Hepatocyte (in vitro differentiated cells): Measurements from ENCODE around the gene PDLIM4. TPM values are rescaled to one million over a fixed set of nuclear protein-coding genes. Genes with fewer than 3 reads are reported as not detected.

Source experiments
- DNase-seq: peaks from one replicate; pipeline ENCODE4 v3.0.0-alpha.2; 2016; ENCODE audit warnings: low spot score
- H2AFZ ChIP-seq: fragments of 200-600 bp; sonication (generic); 2 replicates; pipeline ENCODE4 v1.6.0; 2016; ENCODE audit warnings: antibody characterized with exemption, mild to moderate bottlenecking
- H3K27ac ChIP-seq: fragments of 200-600 bp; sonication (generic); 2 replicates; pipeline ENCODE4 v1.5.1; 2016; ENCODE audit warnings: mild to moderate bottlenecking
- H3K27me3 ChIP-seq: fragments of 200-600 bp; sonication (generic); 2 replicates; pipeline ENCODE4 v1.6.1; 2016
- H3K36me3 ChIP-seq: fragments of 200-600 bp; sonication (generic); replicated peaks from 2 replicates; pipeline ENCODE4 v1.5.1; 2016; ENCODE audit warnings: low read depth; ENCODE audit not compliant: insufficient read depth
- H3K4me1 ChIP-seq: fragments of 200-600 bp; sonication (generic); 2 replicates; pipeline ENCODE4 v1.5.1; 2016; ENCODE audit warnings: mild to moderate bottlenecking, moderate library complexity; ENCODE audit not compliant: insufficient read depth
- H3K4me2 ChIP-seq: fragments of 200-600 bp; sonication (generic); 2 replicates; pipeline ENCODE4 v1.6.0; 2016
- H3K4me3 ChIP-seq: fragments of 200-600 bp; sonication (generic); 2 replicates; pipeline ENCODE4 v1.5.1; 2016; ENCODE audit warnings: mild to moderate bottlenecking
- H3K79me2 ChIP-seq: fragments of 200-600 bp; sonication (generic); 2 replicates; pipeline ENCODE4 v1.6.0; 2017; ENCODE audit warnings: mild to moderate bottlenecking
- H3K9me2 ChIP-seq: fragments of 200-600 bp; sonication (generic); replicated peaks from 2 replicates; pipeline ENCODE4 v1.6.0; 2017; ENCODE audit warnings: mild to moderate bottlenecking; ENCODE audit not compliant: insufficient read depth
- H3K9me3 ChIP-seq: fragments of 200-600 bp; sonication (generic); 2 replicates; pipeline ENCODE4 v1.5.1; 2016; ENCODE audit warnings: low read depth, mild to moderate bottlenecking
- H4K20me1 ChIP-seq: fragments of 200-600 bp; sonication (generic); 2 replicates; pipeline ENCODE4 v1.6.0; 2016; ENCODE audit warnings: mild to moderate bottlenecking; ENCODE audit not compliant: insufficient read depth, poor library complexity, severe bottlenecking
- CTCF ChIP-seq: fragments of 200-600 bp; sonication (generic); IDR thresholded peaks from 2 replicates; pipeline ENCODE4 v1.5.1; 2016; ENCODE audit warnings: antibody characterized with exemption, mild to moderate bottlenecking; ENCODE audit not compliant: poor library complexity
- EZH2 ChIP-seq: fragments of 200-600 bp; sonication (generic); IDR thresholded peaks from 2 replicates; pipeline ENCODE4 v1.6.1; 2016; ENCODE audit warnings: antibody characterized with exemption, mild to moderate bottlenecking, borderline replicate concordance
- EZH2phosphoT487 ChIP-seq: fragments of 200-600 bp; sonication (generic); IDR thresholded peaks from one replicate; pipeline ENCODE4 v1.6.1; 2018; ENCODE audit warnings: antibody characterized with exemption, mild to moderate bottlenecking, low read depth, moderate library complexity; ENCODE audit not compliant: unreplicated experiment, severe bottlenecking
- WGBS: methylation state at CpG from one replicate; pipeline ENCODE4 v1.1.6; 2016; ENCODE audit warnings: low lambda C conversion rate; ENCODE audit errors: missing lambda C conversion rate; 5-methylcytosine and 5-hydroxymethylcytosine counted together
- polyA plus RNA-seq: library from polyadenylated mRNA; unstranded; fragments of >200 nt; fragmentation: Nextera tagmentation; extraction: Ambion mirVana; gene quantifications from 2 replicates; pipeline ENCODE4 v1.2.1, GENCODE V29; 2016
- total RNA-seq: library from RNA; depleted of rRNA; stranded (reverse); fragments of >200 nt; gene quantifications from 2 replicates; pipeline ENCODE4 v1.2.3, GENCODE V29; 2014

PDLIM4 gene
- total and polyA plus RNA-seq, 2 experiments from 2014 or later = 16.4 to 102 TPM

DNA sequence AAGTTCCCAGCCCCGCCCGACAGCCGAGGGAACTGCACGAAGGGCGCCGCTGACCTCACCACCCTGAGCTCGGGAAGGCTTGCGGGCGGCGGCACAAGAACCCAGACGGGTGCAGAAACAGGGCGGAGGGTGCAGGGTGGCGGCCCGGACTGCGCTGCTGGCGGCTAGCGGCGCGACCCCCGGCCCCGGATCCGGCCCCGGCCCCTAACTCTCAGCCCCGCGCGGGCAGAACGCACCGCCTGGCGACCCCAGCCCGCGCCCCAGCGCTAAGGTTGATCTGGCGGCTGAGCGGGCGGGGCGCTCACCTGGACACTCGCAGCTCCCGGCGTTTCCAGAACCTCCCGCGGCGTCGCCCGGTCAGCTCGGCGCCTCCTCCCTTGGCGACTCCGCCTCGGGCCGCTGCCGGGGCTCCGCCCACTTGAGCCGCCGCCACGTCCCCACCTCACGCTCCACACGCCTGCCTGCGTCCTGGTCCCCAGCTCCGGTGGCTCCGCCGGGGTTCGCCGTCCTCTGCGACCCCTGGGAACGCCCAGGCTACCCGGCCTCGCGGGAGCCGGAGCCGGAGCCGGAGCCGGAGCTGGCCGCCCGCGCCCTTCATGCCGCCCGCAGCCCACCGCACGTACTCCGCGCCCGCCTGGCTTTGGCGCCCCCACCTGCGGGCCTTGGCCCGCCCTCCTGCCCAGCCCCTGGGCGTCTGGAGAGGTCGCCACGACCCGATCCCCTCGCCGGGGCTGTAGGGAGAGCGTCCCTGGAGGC, 29.8 kb upstream of the PDLIM4 start, which contains the start of gene P4HA2:
P4HA2 (minus strand) TSS at position 369 of the 756 bp plus-strand sequence. CDS start 9,227 bp downstream, outside the sequence.
- Histone ChIP-seq H3K36me3 (no peaks in the 10 kb centered on the region), H4K20me1 (no peaks in the 10 kb centered on the region), H3K4me2 (peak within 1 kb of the TSS; percentile 90), H2AFZ (peak within 1 kb of the TSS; percentile 96), H3K79me2 (peaks cover 26% of the 10 kb centered on the region), H3K9me3 (no peaks in the 10 kb centered on the region), H3K27ac (peak within 1 kb of the TSS; percentile 84), H3K4me3 (peak within 1 kb of the TSS; percentile 59), H3K4me1 (peaks cover 21% of the 10 kb centered on the region), H3K27me3 (no peaks in the 10 kb centered on the region), H3K9me2 (no peaks in the 10 kb centered on the region)
- 1% methylated on average over 65 of the region's 92 CpGs for WGBS
- DNase-seq = peak; percentile 92
- TF ChIP-seq CTCF = peak; percentile 12
- TF ChIP-seq EZH2phosphoT487 = no peak
- no peak for TF ChIP-seq EZH2

- Histone ChIP-seq H4K20me1 (no peaks in the 10 kb centered on the region), H3K4me2 (peak overlapping the region; percentile 90), H3K9me3 (no peaks in the 10 kb centered on the region), H2AFZ (peak overlapping the region; percentile 96), H3K4me3 (peak overlapping the region; percentile 59), H3K36me3 (no peaks in the 10 kb centered on the region), H3K27ac (peak overlapping the region; percentile 84), H3K79me2 (peaks cover 18% of the 10 kb centered on the region), H3K4me1 (peaks cover 21% of the 10 kb centered on the region), H3K9me2 (no peaks in the 10 kb centered on the region), H3K27me3 (no peaks in the 10 kb centered on the region)
- DNase-seq = peak; percentile 14
- TF ChIP-seq CTCF (no peak), EZH2 (no peak), EZH2phosphoT487 (no peak)
- 72% methylated on average over 24 of the region's 27 CpGs for WGBS
Measured at GRCh38 chr5:132228241-132229035, 29.1 kb upstream of the PDLIM4 start.

- H3K27ac ChIP-seq = no peak overlapping the region
- H3K9me3 ChIP-seq = no peaks in the 10 kb centered on the region
- H4K20me1 ChIP-seq = no peaks in the 10 kb centered on the region
- no peaks in the 10 kb centered on the region for H3K9me2 ChIP-seq
- TF ChIP-seq EZH2 = no peak
- no peak for TF ChIP-seq CTCF
- TF ChIP-seq EZH2phosphoT487 = no peak
- peaks cover 11% of the 10 kb centered on the region for H3K79me2 ChIP-seq
- no peak overlapping the region for H2AFZ ChIP-seq
- H3K4me2 ChIP-seq = no peak overlapping the region
- no peak overlapping the region for H3K4me3 ChIP-seq
- 95% methylated on average over 5 of the region's 5 CpGs for WGBS
- H3K4me1 ChIP-seq = peaks cover 21% of the 10 kb centered on the region
- no peak for DNase-seq
- H3K27me3 ChIP-seq = no peaks in the 10 kb centered on the region
- no peaks in the 10 kb centered on the region for H3K36me3 ChIP-seq
Measured at GRCh38 chr5:132229236-132229635, 28.3 kb upstream of the PDLIM4 start.
